Mucosa of descending colon (tissue), 3 donors: ENCODE results near the gene STAM. TPM values are rescaled to one million over a fixed set of nuclear protein-coding genes. Genes with fewer than 3 reads are reported as not detected.

ENCODE experiments used
- ATAC-seq: fragments of 200-7000 bp; cut with Tn5 transposase; one replicate; pipeline ENCODE4 v1.9.1; 2020; ENCODE audit warnings: mild to moderate bottlenecking, moderate library complexity
- DNase-seq, 3 donors: peaks; one replicate each; pipeline ENCODE4 v3.0.0-alpha.2; 2020
- H3K36me3 ChIP-seq: fragments of 200-600 bp; one replicate; pipeline ENCODE4 v1.8.0; 2021; ENCODE audit warnings: low read depth, mild to moderate bottlenecking
- H3K4me1 ChIP-seq: fragments of 200-600 bp; one replicate; pipeline ENCODE4 v1.8.0; 2021; ENCODE audit warnings: low read depth, mild to moderate bottlenecking
- H3K4me3 ChIP-seq: fragments of 200-600 bp; one replicate; pipeline ENCODE4 v1.8.0; 2021; ENCODE audit warnings: mild to moderate bottlenecking
- H3K9me3 ChIP-seq: fragments of 200-600 bp; one replicate; pipeline ENCODE4 v1.8.0; 2021; ENCODE audit warnings: mild to moderate bottlenecking
- intact Hi-C, 2 donors: fragments of 100-400 bp; cut with DNase I in 1 of 2; cut with micrococcal nuclease in 1 of 2; formaldehyde crosslinking; loops; one replicate each; pipeline versions ENCODE4 v1.11.0 to v1.11.1; 2022; cut with DNase I, micrococcal nuclease
- total RNA-seq, 3 donors: library from RNA; stranded (reverse); fragmentation: NEBNext Ultra II Directional in 2 of 3; extraction: Animal tissue kit (Norgen Biotek cat#: 25700) in 2 of 3; gene quantifications; one replicate each; pipeline versions ENCODE4 v1.2.1 to v1.2.4, GENCODE V29; 2021 to 2023
- TF ChIP-seq, protein P1 (sequence below): fragments of 200-600 bp; IDR thresholded peaks from one replicate; pipeline ENCODE4 v1.8.0; 2022; ENCODE audit warnings: antibody characterized with exemption, mild to moderate bottlenecking
- donor health status: DM: no; HTN: no; CAD: no; lungs with moderate emphysema.
- donor health status: DM: no; HTN: no; CAD: no.
- donor health status: DM: no; HTN: yes; CAD: no.

The STAM gene
- total RNA-seq, 3 donors from 2014 or later, result 16.4 to 17.8 (median 17.6) TPM

DNA sequence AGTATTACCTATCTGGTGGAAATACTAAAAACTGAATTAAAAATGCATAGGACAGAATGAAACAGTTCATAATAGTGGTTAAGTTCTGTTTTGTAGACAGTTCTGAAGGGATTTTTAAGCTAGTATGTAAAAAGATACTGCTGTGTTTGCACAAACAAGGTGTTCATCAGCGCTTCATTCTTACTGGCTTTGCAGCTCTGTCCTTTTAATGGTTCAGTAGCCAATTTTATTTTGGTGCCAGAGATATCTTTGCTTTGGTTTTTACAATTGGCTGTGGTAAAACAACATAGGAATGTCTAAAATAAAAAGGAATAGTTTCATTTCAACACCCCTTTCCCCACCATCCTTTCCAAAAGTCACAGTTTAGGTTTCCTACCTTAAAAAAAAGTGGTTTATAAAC is 33.0 kb downstream of the STAM start:
- ATAC-seq (no peak), DNase-seq (no peak)
- no peaks in the 10 kb centered on the region for H3K36me3 ChIP-seq
- H3K9me3 ChIP-seq, result no peaks in the 10 kb centered on the region
- H3K4me3 ChIP-seq, result no peak overlapping the region
- TF ChIP-seq, protein P1, sequence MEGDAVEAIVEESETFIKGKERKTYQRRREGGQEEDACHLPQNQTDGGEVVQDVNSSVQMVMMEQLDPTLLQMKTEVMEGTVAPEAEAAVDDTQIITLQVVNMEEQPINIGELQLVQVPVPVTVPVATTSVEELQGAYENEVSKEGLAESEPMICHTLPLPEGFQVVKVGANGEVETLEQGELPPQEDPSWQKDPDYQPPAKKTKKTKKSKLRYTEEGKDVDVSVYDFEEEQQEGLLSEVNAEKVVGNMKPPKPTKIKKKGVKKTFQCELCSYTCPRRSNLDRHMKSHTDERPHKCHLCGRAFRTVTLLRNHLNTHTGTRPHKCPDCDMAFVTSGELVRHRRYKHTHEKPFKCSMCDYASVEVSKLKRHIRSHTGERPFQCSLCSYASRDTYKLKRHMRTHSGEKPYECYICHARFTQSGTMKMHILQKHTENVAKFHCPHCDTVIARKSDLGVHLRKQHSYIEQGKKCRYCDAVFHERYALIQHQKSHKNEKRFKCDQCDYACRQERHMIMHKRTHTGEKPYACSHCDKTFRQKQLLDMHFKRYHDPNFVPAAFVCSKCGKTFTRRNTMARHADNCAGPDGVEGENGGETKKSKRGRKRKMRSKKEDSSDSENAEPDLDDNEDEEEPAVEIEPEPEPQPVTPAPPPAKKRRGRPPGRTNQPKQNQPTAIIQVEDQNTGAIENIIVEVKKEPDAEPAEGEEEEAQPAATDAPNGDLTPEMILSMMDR, result no peak
- intact Hi-C loops, result no loop called here
- no peaks in the 10 kb centered on the region for H3K4me1 ChIP-seq

DNA sequence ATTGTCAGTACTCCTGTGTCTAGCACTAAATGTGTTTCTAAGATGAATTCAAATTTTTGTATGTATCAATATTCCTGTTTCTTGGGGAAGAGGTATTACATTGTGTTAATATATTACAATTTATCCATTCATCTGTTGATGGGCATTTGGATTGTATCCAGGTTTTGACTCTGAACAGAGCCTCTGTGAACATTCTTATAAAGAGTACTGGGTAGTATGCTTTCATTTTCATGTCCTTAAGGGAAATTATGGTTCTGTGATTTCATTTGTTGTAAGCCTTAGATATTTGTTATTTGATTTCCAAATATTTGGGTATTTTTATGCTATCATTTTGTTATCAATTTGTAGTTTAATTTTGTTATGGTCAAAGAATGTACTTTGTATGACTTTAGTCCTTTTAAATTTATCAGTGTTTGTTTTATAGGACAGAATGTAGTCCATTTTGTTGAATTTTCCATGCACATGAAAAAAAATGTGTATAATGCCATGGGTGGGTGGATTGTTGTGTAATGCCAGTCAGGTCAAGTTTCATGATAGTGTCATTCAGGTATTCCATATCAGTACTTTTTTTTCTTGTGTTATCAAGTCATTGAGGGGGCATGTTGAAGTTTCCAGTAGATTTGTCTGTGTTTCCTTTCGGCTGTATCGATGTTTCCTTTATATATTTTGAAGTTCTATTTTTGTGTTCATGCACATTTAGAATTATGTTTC is 38.4 kb downstream of the STAM start:
- no peaks in the 10 kb centered on the region for H3K4me1 ChIP-seq
- H3K9me3 ChIP-seq, result no peaks in the 10 kb centered on the region
- no peak for ATAC-seq
- TF ChIP-seq, protein P1, result no peak
- intact Hi-C loops, result no loop called here
- no peak for DNase-seq
- H3K36me3 ChIP-seq, result no peaks in the 10 kb centered on the region
- H3K4me3 ChIP-seq, result no peak overlapping the region

DNA sequence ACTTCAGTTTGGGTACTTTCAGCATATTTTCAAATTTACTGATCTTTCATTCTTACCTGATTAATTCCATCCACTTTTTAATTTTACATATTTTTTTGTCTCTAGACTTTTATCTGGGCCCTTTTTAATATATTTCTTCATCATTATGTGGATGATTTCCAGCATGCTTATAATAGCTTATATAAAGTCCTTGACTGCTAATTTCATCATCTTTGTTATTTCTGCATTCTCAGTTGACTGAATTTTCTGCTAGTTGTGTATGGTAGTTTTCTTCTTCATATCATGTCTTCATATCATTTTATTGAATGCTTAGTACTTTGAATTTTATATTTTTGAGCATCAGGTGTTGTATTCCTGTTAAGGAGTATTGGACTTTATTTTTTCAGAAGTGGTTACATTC is 39.6 kb downstream of the STAM start:
- TF ChIP-seq, protein P1, result no peak
- ATAC-seq (no peak), DNase-seq (no peak)
- no peaks in the 10 kb centered on the region for H3K4me1 ChIP-seq
- no peaks in the 10 kb centered on the region for H3K36me3 ChIP-seq
- no peaks in the 10 kb centered on the region for H3K9me3 ChIP-seq
- intact Hi-C loops, result no loop called here
- H3K4me3 ChIP-seq, result no peak overlapping the region

DNA sequence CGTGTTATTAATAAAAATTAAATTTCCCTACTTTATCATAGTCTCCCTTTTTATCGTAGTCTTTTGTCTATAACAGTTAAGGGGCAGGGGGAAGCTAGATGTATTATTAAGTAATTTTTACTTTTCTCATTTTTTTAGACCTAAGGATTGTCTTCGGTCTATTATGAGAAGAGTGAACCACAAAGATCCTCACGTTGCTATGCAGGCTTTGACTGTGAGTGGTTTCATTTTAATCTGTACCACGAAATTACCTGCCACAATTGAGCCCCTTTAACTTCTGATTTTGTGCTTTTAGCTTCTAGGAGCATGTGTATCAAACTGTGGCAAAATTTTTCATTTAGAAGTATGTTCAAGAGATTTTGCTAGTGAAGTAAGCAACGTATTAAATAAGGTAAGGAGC is 40.6 kb downstream of the STAM start:
- no peaks in the 10 kb centered on the region for H3K4me1 ChIP-seq
- H3K36me3 ChIP-seq, result no peaks in the 10 kb centered on the region
- TF ChIP-seq, protein P1, result no peak
- intact Hi-C loops, result no loop called here
- no peaks in the 10 kb centered on the region for H3K9me3 ChIP-seq
- no peak overlapping the region for H3K4me3 ChIP-seq
- DNase-seq (no peak), ATAC-seq (no peak)

DNA sequence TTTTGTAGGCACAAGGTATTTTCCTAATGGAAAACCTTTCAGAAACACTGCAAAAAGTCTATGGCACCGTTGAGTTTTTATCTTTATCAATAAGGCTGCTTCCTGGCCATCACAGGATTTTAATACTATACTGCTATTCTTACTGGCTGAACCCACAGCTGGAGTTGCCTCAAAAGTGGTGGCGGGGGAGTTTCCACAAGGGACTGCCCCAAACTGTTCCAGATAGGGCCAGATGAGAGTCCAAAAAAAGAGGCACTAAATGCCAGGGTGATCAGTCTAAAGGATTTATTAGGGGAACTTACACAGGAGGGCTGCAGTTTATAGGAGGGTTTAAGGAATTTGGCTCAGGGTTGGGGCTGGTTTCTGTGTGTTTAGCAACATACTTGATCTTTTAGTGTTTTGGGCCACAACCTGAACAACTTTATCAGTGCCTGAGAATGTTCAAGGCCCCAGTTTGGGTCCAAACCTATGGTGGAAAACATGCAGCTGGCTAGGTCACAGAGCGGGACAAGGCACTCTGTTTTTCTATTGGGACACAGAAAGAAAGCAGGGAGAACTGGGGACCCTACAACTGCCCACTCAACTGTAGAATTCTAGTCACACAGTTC is 41.4 kb downstream of the STAM start:
- H3K9me3 ChIP-seq, result no peaks in the 10 kb centered on the region
- no peaks in the 10 kb centered on the region for H3K36me3 ChIP-seq
- TF ChIP-seq, protein P1, result no peak
- no peaks in the 10 kb centered on the region for H3K4me1 ChIP-seq
- intact Hi-C loops, result no loop called here
- DNase-seq (no peak), ATAC-seq (no peak)
- no peak overlapping the region for H3K4me3 ChIP-seq
